Stimulated activated effector memory CD8-positive, alpha-beta T cell treated with anti-CD3 and anti-CD28 coated beads, Interleukin-12 subunit alpha, Interleukin-12 subunit beta, amount 100 ng/mL, for 72 hours (primary cell): ENCODE measurements around the gene MAGEB1.

Source experiments
- ATAC-seq: fragments of 150-1000 bp; cut with Tn5 transposase; 2 replicates; pipeline ENCODE4 v1.10.0; 2021
- DNase-seq, 2 donors: peaks; one replicate each; pipeline ENCODE4 v3.0.0; 2021 to 2022; ENCODE audit warnings: low spot score in 2 of 2
- H3K27ac Mint-ChIP-seq: one replicate; pipeline ENCODE4 v1.8.0; 2022; ENCODE audit warnings: mild to moderate bottlenecking, mixed read lengths
- H3K36me3 Mint-ChIP-seq: one replicate; pipeline ENCODE4 v1.8.0; 2022; ENCODE audit warnings: mild to moderate bottlenecking, mixed read lengths
- H3K4me1 Mint-ChIP-seq: one replicate; pipeline ENCODE4 v1.8.0; 2022; ENCODE audit warnings: mixed read lengths
- H3K4me3 Mint-ChIP-seq: one replicate; pipeline ENCODE4 v1.8.0; 2022; ENCODE audit warnings: mild to moderate bottlenecking, mixed read lengths
- H3K9me3 Mint-ChIP-seq: one replicate; pipeline ENCODE4 v1.8.0; 2022; ENCODE audit warnings: mixed read lengths

Gene MAGEB1

GRCh38 chrX:30246769-30247489 lies at the start of gene MAGEB1:
Gene MAGEB1, plus strand, starts transcription at chrX:30247146. Its CDS starts 3,348 bp downstream, at chrX:30250494.
- Mint-ChIP-seq H3K9me3 (no peaks in the 10 kb centered on the region), H3K36me3 (no peaks in the 10 kb centered on the region), H3K27ac (no peak within 1 kb of the TSS), H3K4me3 (no peak within 1 kb of the TSS), H3K4me1 (no peaks in the 10 kb centered on the region)
- no peak for ATAC-seq
- no peak for DNase-seq

- DNase-seq: no peak
- Mint-ChIP-seq H3K36me3 (no peaks in the 10 kb centered on the region), H3K9me3 (peaks cover 3% of the 10 kb centered on the region), H3K4me3 (no peak overlapping the region), H3K27ac (no peak overlapping the region), H3K4me1 (no peaks in the 10 kb centered on the region)
- no peak for ATAC-seq
Observed at GRCh38 chrX:30212172-30212571, 34.8 kb upstream of the MAGEB1 start.

- Mint-ChIP-seq H3K36me3 (no peaks in the 10 kb centered on the region), H3K4me1 (no peaks in the 10 kb centered on the region), H3K9me3 (peaks cover 3% of the 10 kb centered on the region), H3K27ac (no peak within 1 kb of the TSS), H3K4me3 (no peak within 1 kb of the TSS)
- DNase-seq: no peak
- no peak for ATAC-seq
Observed at GRCh38 chrX:30215357-30215843, 31.5 kb upstream of the MAGEB1 start, which contains the start of gene MAGEB2. Gene MAGEB2, plus strand, starts transcription at chrX:30215563. Its CDS starts 3,018 bp downstream, at chrX:30218581.

- Mint-ChIP-seq H3K36me3 (no peaks in the 10 kb centered on the region), H3K4me3 (no peak overlapping the region), H3K27ac (no peak overlapping the region), H3K4me1 (no peaks in the 10 kb centered on the region), H3K9me3 (no peaks in the 10 kb centered on the region)
- DNase-seq: no peak
- no peak for ATAC-seq
Observed at GRCh38 chrX:30217465-30217864, 29.5 kb upstream of the MAGEB1 start.

GRCh38 chrX:30219372-30219771 lies 27.6 kb upstream of the MAGEB1 start:
- H3K36me3 Mint-ChIP-seq: no peaks in the 10 kb centered on the region
- H3K4me1 Mint-ChIP-seq: no peaks in the 10 kb centered on the region
- ATAC-seq (no peak), DNase-seq (no peak)
- no peak overlapping the region for H3K4me3 Mint-ChIP-seq
- no peak overlapping the region for H3K27ac Mint-ChIP-seq
- no peaks in the 10 kb centered on the region for H3K9me3 Mint-ChIP-seq

- H3K4me1 Mint-ChIP-seq: no peaks in the 10 kb centered on the region
- no peaks in the 10 kb centered on the region for H3K36me3 Mint-ChIP-seq
- H3K27ac Mint-ChIP-seq: no peak overlapping the region
- H3K9me3 Mint-ChIP-seq: no peaks in the 10 kb centered on the region
- H3K4me3 Mint-ChIP-seq: no peak overlapping the region
- DNase-seq (no peak), ATAC-seq (no peak)
Observed at GRCh38 chrX:30220661-30221060, 26.3 kb upstream of the MAGEB1 start.

GRCh38 chrX:30224536-30224935 lies 22.4 kb upstream of the MAGEB1 start:
- Mint-ChIP-seq H3K4me1 (no peaks in the 10 kb centered on the region), H3K9me3 (no peaks in the 10 kb centered on the region), H3K36me3 (no peaks in the 10 kb centered on the region), H3K27ac (no peak overlapping the region), H3K4me3 (no peak overlapping the region)
- DNase-seq (no peak), ATAC-seq (no peak)

- no peak for ATAC-seq
Observed at GRCh38 chrX:30228526-30228925, 18.4 kb upstream of the MAGEB1 start.

GRCh38 chrX:30230395-30230794 lies 16.6 kb upstream of the MAGEB1 start, which contains the start of gene MAGEB3:
Gene MAGEB3, plus strand, starts transcription at chrX:30230657. Its CDS starts 5,268 bp downstream, at chrX:30235925.
- ATAC-seq (no peak), DNase-seq (no peak)
- Mint-ChIP-seq H3K4me3 (no peak within 1 kb of the TSS), H3K4me1 (no peaks in the 10 kb centered on the region), H3K36me3 (no peaks in the 10 kb centered on the region), H3K9me3 (no peaks in the 10 kb centered on the region), H3K27ac (no peak within 1 kb of the TSS)

More at GRCh38 chrX:30228526-30228925, 18.4 kb upstream of the MAGEB1 start:
- no peak overlapping the region for H3K27ac Mint-ChIP-seq
- no peaks in the 10 kb centered on the region for H3K9me3 Mint-ChIP-seq
- no peak overlapping the region for H3K4me3 Mint-ChIP-seq
- no peaks in the 10 kb centered on the region for H3K4me1 Mint-ChIP-seq
- DNase-seq: no peak
- no peaks in the 10 kb centered on the region for H3K36me3 Mint-ChIP-seq

- DNase-seq (no peak), ATAC-seq (no peak)
- H3K4me1 Mint-ChIP-seq: no peaks in the 10 kb centered on the region
- no peak within 1 kb of the TSS for H3K4me3 Mint-ChIP-seq
- H3K9me3 Mint-ChIP-seq: no peaks in the 10 kb centered on the region
- H3K27ac Mint-ChIP-seq: no peak within 1 kb of the TSS
- no peaks in the 10 kb centered on the region for H3K36me3 Mint-ChIP-seq
Observed at GRCh38 chrX:30241724-30242415, 5.1 kb upstream of the MAGEB1 start, which contains the start of gene MAGEB4. Gene MAGEB4, plus strand, starts transcription at chrX:30242000. Its CDS starts 136 bp downstream, at chrX:30242136.

- H3K4me3 Mint-ChIP-seq: no peak overlapping the region
- no peaks in the 10 kb centered on the region for H3K4me1 Mint-ChIP-seq
- DNase-seq: no peak
- H3K36me3 Mint-ChIP-seq: no peaks in the 10 kb centered on the region
- H3K9me3 Mint-ChIP-seq: no peaks in the 10 kb centered on the region
- ATAC-seq: no peak
- H3K27ac Mint-ChIP-seq: no peak overlapping the region
Observed at GRCh38 chrX:30248854-30249253, 1.9 kb downstream of the MAGEB1 start.

GRCh38 chrX:30253257-30253656 lies 6.3 kb downstream of the MAGEB1 start:
- Mint-ChIP-seq H3K4me3 (no peak overlapping the region), H3K9me3 (no peaks in the 10 kb centered on the region), H3K27ac (no peak overlapping the region), H3K36me3 (no peaks in the 10 kb centered on the region), H3K4me1 (no peaks in the 10 kb centered on the region)
- DNase-seq (no peak), ATAC-seq (no peak)

- ATAC-seq (no peak), DNase-seq (no peak)
- no peaks in the 10 kb centered on the region for H3K9me3 Mint-ChIP-seq
- no peaks in the 10 kb centered on the region for H3K36me3 Mint-ChIP-seq
- no peaks in the 10 kb centered on the region for H3K4me1 Mint-ChIP-seq
- H3K4me3 Mint-ChIP-seq: no peak overlapping the region
- no peak overlapping the region for H3K27ac Mint-ChIP-seq
Observed at GRCh38 chrX:30259927-30260326, 13.0 kb downstream of the MAGEB1 start.

- no peak overlapping the region for H3K27ac Mint-ChIP-seq
- H3K4me1 Mint-ChIP-seq: no peaks in the 10 kb centered on the region
- H3K9me3 Mint-ChIP-seq: no peaks in the 10 kb centered on the region
- no peak overlapping the region for H3K4me3 Mint-ChIP-seq
- ATAC-seq (no peak), DNase-seq (no peak)
- H3K36me3 Mint-ChIP-seq: no peaks in the 10 kb centered on the region
Observed at GRCh38 chrX:30261012-30261411, 14.1 kb downstream of the MAGEB1 start.

- Mint-ChIP-seq H3K9me3 (no peaks in the 10 kb centered on the region), H3K4me1 (no peaks in the 10 kb centered on the region), H3K36me3 (no peaks in the 10 kb centered on the region), H3K27ac (no peak overlapping the region), H3K4me3 (no peak overlapping the region)
- no peak for ATAC-seq
- DNase-seq: no peak
Observed at GRCh38 chrX:30262763-30263162, 15.8 kb downstream of the MAGEB1 start.

- no peak for ATAC-seq
- no peak for DNase-seq
- peaks cover 7% of the 10 kb centered on the region for H3K9me3 Mint-ChIP-seq
- H3K4me1 Mint-ChIP-seq: no peaks in the 10 kb centered on the region
- no peaks in the 10 kb centered on the region for H3K36me3 Mint-ChIP-seq
- H3K4me3 Mint-ChIP-seq: no peak overlapping the region
- no peak overlapping the region for H3K27ac Mint-ChIP-seq
Observed at GRCh38 chrX:30270639-30271038, 23.7 kb downstream of the MAGEB1 start.
